KMS-11 (cell line): Measurements from ENCODE around the gene ACOT12.
"Not testable (repeated sequence)": the region's sequence is repeated elsewhere in the genome, so short reads cannot be mapped to it uniquely, and the experiment has no call there.

Source experiments
- H2AFZ ChIP-seq: fragments of 200-600 bp; sonication (generic); 2 replicates; pipeline ENCODE4 v1.6.1; 2016; ENCODE audit warnings: antibody characterized with exemption, mixed run types, low read depth
- H3K27ac ChIP-seq: fragments of 200-600 bp; sonication (generic); 2 replicates; pipeline ENCODE4 v1.6.1; 2016; ENCODE audit warnings: mild to moderate bottlenecking, mixed run types
- H3K27me3 ChIP-seq: fragments of 200-600 bp; sonication (generic); 2 replicates; pipeline ENCODE4 v1.6.1; 2017; ENCODE audit warnings: mild to moderate bottlenecking, low read depth, mixed run types, moderate library complexity; ENCODE audit not compliant: insufficient read depth
- H3K36me3 ChIP-seq: fragments of 200-600 bp; sonication (generic); 2 replicates; pipeline ENCODE4 v1.6.1; 2017; ENCODE audit warnings: mild to moderate bottlenecking, mixed run types; ENCODE audit not compliant: insufficient read depth
- H3K4me1 ChIP-seq: fragments of 200-600 bp; sonication (generic); 2 replicates; pipeline ENCODE4 v1.6.1; 2016; ENCODE audit warnings: mild to moderate bottlenecking, low read depth, mixed run types; ENCODE audit not compliant: poor library complexity, severe bottlenecking
- H3K4me2 ChIP-seq: fragments of 200-600 bp; sonication (generic); 2 replicates; pipeline ENCODE4 v1.7.0; 2016; ENCODE audit warnings: mild to moderate bottlenecking, mixed run types
- H3K4me3 ChIP-seq: fragments of 200-600 bp; sonication (generic); IDR thresholded peaks from 2 replicates; pipeline ENCODE4 v1.6.1; 2017; ENCODE audit warnings: low read depth, low read length, mixed read lengths; ENCODE audit not compliant: insufficient read depth
- H3K79me2 ChIP-seq: fragments of 200-600 bp; sonication (generic); 2 replicates; pipeline ENCODE4 v1.6.1; 2016; ENCODE audit warnings: low read depth, mixed run types; ENCODE audit not compliant: insufficient read depth
- H3K9ac ChIP-seq: fragments of 200-600 bp; sonication (generic); 2 replicates; pipeline ENCODE4 v1.6.1; 2016; ENCODE audit warnings: mild to moderate bottlenecking, mixed run types
- H4K20me1 ChIP-seq: fragments of 200-600 bp; sonication (generic); 2 replicates; pipeline ENCODE4 v1.6.1; 2016; ENCODE audit warnings: mild to moderate bottlenecking, mixed run types; ENCODE audit not compliant: insufficient read depth
- CTCF ChIP-seq: fragments of 200-600 bp; sonication (generic); conservative IDR thresholded peaks from 2 replicates; pipeline ENCODE4 v1.6.1; 2017; ENCODE audit warnings: low read depth, mild to moderate bottlenecking, antibody characterized with exemption, low read length, moderate library complexity, mixed read lengths

The ACOT12 gene

DNA sequence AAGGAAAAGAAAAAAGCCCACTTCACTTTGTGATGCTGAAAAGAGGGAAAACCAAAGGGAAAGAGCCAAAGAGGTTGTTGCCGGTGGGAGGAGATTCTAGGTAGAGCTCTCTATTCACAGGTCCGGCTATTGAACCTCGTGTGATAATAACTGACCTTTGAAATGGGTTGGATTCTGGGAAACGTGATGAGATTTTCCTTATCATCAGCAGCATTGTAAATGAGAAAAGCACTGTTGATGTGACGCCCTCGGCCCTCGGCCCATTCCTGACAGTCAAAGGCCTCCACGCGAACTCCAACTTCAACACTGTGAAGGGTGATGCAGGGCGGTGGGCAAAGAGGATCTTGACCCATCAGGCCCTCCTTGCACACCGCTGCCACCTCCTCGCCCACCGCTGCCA lies 49.2 kb downstream of the ACOT12 start:
- H3K9ac ChIP-seq = no peak overlapping the region
- no peaks in the 10 kb centered on the region for H4K20me1 ChIP-seq
- H3K4me1 ChIP-seq = no peaks in the 10 kb centered on the region
- H3K79me2 ChIP-seq = no peaks in the 10 kb centered on the region
- no peaks in the 10 kb centered on the region for H3K27me3 ChIP-seq
- no peak overlapping the region for H3K4me3 ChIP-seq
- no peak overlapping the region for H2AFZ ChIP-seq
- no peak overlapping the region for H3K4me2 ChIP-seq
- H3K27ac ChIP-seq = no peak overlapping the region
- no peaks in the 10 kb centered on the region for H3K36me3 ChIP-seq
- no peak for TF ChIP-seq CTCF

GRCh38 chr5:81338213-81338612 lies 55.7 kb downstream of the ACOT12 start:
- H3K27ac ChIP-seq = not testable (repeated sequence)

DNA sequence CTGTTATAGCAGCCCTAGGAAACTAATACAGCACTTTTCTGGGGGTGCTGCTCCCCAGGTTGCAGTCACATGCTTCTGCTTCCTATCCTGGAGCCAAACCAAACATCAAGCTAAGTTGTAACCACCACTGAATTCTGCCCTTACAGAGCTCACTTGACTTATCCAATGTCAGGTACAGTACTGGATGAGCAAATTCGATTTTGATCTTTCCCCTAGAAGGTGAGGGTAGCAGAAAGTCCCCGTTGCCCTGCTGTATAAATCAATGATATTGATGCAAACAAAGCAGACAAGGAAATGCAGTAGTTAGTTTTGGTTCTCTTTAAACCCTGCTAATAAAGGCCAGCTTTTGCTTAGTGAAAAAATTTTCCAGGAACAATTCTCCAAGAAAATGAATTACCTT lies 56.1 kb downstream of the ACOT12 start:
- TF ChIP-seq CTCF = no peak
- no peaks in the 10 kb centered on the region for H3K27me3 ChIP-seq
- H3K9ac ChIP-seq = no peak overlapping the region
- no peaks in the 10 kb centered on the region for H3K79me2 ChIP-seq
- H4K20me1 ChIP-seq = no peaks in the 10 kb centered on the region
- no peaks in the 10 kb centered on the region for H3K4me1 ChIP-seq
- H3K27ac ChIP-seq = no peak overlapping the region
- no peak overlapping the region for H3K4me3 ChIP-seq
- H3K36me3 ChIP-seq = no peaks in the 10 kb centered on the region
- no peak overlapping the region for H3K4me2 ChIP-seq
- no peak overlapping the region for H2AFZ ChIP-seq

More at GRCh38 chr5:81338213-81338612, 55.7 kb downstream of the ACOT12 start:
- not testable (repeated sequence) for H4K20me1 ChIP-seq, H3K27me3 ChIP-seq, H3K4me3 ChIP-seq, H3K9ac ChIP-seq, H3K36me3 ChIP-seq, H3K79me2 ChIP-seq, H2AFZ ChIP-seq, H3K4me2 ChIP-seq, H3K4me1 ChIP-seq

GRCh38 chr5:81336556-81336955 lies 57.4 kb downstream of the ACOT12 start:
- Histone ChIP-seq H3K36me3 (no peaks in the 10 kb centered on the region), H2AFZ (no peak overlapping the region)
- TF ChIP-seq CTCF = no peak

GRCh38 chr5:81335946-81336345 lies 58.0 kb downstream of the ACOT12 start:
- Histone ChIP-seq H3K4me2 (no peak overlapping the region), H3K9ac (no peak overlapping the region), H2AFZ (no peak overlapping the region), H3K4me3 (no peak overlapping the region), H3K27ac (no peak overlapping the region), H4K20me1 (no peaks in the 10 kb centered on the region), H3K4me1 (no peaks in the 10 kb centered on the region), H3K27me3 (no peaks in the 10 kb centered on the region), H3K79me2 (no peaks in the 10 kb centered on the region), H3K36me3 (no peaks in the 10 kb centered on the region)
- TF ChIP-seq CTCF = no peak

More at GRCh38 chr5:81336556-81336955, 57.4 kb downstream of the ACOT12 start:
- Histone ChIP-seq H3K79me2 (no peaks in the 10 kb centered on the region), H4K20me1 (no peaks in the 10 kb centered on the region), H3K4me2 (no peak overlapping the region), H3K4me3 (no peak overlapping the region), H3K4me1 (no peaks in the 10 kb centered on the region), H3K27ac (no peak overlapping the region), H3K9ac (no peak overlapping the region), H3K27me3 (no peaks in the 10 kb centered on the region)
